Fibroblast of skin of left biceps (primary cell): Measurements from ENCODE around the gene ANKRD27.
"Not testable (repeated sequence)": the region's sequence is repeated elsewhere in the genome, so short reads cannot be mapped to it uniquely, and the experiment has no call there.

Experiments
- DNase-seq, 2 experiments: peaks; one replicate each; pipeline ENCODE4 v3.0.0-alpha.2; 2013; ENCODE audit warnings: low read depth in 2 of 2

Gene ANKRD27

GRCh38 chr19:32674931-32675719 is at the start of gene ANKRD27:
Gene ANKRD27 (minus strand): TSS chr19:32675180. CDS start chr19:32659015, 16,165 bp downstream.
- peak; percentile 92 for DNase-seq

DNA sequence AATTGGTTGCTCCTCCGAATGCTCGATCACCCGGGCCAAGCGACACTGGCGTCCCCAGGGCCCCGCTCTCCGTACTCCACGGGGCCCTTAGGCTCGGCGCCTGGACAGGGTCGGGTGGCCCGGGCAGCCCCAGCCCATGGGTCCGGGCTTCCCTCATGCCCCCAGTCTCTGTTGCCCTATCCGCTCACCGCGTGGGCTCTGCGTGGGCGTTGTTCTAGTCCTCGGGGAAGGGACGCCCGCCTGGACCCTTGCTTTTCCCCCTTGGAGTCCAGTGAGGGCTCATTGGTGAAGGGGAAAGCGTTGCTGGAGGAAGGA is 45.9 kb upstream of the ANKRD27 start:
- no peak for DNase-seq

DNA sequence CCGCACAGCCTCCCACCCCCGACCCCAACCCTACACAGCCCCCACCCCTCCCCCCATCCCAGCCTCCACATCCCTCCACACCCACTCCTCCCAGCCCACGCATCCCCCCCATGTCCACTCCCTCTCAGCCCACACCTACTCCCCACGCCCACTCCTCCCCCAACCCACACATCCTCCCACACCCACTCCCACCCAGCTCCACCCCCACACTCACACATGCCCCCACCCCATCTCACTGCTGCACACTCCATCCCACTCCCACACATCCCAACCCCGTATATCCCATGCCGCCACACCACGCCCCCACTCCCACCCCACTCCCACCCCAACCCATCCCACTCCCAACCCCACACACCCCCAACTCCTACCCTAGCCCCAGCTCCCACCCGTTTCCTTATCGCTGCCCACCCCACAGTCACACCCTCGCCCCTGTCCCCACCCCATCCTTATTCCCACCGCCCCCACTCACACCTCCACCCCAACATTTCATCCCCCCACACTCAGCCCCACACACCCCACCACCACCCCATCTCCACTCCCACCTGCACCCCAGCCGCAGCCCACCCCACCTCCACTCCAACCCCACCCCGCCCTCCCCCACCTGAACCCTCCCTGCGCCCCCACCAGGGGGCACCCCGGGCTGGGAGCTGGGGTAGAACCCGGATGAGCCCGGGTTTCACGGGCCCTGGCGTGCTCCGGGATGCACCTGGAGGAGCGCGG is 45.4 kb upstream of the ANKRD27 start:
- DNase-seq, result no peak

DNA sequence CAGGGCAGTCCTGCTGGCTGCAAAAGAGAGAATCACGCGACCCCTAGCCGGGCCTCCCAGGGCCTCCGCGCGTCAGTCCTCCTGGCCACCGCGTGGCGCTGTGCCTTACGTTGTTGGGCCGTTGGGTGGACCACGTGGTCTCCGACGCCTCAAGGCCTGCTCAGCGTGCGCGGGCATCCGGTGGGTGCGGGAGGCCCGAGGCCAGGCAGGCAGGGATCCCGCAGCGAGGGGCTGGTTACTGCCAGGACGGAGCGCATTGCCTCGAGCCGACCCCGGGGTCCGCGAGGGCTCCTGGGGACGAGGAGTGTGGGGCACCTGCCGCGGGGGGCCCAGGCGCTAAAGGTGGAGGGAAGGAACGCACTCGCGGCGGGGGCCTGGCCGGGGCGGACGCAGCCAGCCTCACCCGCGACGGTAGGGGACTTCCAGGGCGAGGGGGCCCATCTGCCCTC is 44.7 kb upstream of the ANKRD27 start, which contains the start of gene TDRD12:
TSS of gene TDRD12 (plus strand) at position 157 of the 449 bp plus-strand sequence. CDS start 306 bp downstream, outside the sequence.
- DNase-seq, result no peak

DNA sequence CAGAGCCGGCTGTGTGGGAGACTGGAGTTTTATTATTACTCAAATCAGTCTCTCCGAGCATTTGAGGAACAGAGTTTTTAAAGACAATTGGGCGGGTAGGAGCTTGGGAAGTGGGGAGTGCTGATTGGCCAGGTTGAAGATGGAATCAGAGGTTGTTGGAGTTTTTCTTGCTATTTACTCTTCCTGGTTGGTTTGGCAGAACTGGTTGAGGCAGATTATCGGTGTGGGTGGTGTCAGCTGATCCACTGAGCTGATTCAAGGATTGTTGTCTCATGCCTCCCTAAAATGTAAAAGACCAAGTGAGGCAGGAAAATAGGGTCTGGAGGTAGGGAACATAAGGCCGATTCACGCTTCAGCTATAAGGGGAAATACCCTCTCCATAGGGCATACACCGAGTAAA is 43.3 kb upstream of the ANKRD27 start:
- no peak for DNase-seq

DNA sequence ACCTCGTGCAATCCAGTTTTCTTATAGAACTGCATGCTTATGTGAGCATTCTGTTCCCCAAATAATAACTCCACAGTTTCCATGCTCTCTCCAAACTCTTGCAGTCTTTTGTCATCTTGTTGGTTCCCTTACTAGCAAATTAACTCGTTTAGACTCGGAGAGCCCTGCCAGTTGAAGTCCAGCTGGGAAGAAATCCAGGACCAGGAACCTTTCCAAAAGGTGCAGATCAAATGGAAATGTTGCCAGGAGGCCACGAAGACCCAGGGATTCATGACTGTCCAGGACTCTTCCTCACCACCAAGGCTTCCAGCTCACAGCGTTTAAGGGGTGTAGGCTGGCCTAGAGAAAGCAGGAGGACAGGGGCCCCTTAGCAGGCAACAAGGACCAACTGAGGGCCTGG is 42.5 kb upstream of the ANKRD27 start:
- no peak for DNase-seq

DNA sequence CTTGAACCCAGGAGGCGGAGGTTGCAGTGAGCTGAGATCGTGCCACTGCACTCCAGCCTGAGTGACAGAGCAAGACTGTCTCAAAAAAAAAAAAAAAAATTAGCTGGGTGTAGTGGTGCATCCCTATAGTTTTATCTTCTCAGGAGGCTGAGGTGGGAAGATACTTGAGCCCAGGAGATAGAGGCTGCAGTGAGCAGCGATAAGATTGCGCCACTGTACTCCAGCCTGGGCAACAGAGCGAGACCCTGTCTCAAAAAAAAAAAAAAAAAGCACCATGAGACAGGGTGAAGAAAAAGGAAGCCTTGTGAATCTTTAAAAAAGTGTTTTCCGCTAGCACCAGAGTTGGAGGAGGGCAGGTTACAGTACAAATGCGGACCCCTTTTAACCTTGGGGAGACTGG is 41.2 kb upstream of the ANKRD27 start:
- DNase-seq, result not testable (repeated sequence)

DNA sequence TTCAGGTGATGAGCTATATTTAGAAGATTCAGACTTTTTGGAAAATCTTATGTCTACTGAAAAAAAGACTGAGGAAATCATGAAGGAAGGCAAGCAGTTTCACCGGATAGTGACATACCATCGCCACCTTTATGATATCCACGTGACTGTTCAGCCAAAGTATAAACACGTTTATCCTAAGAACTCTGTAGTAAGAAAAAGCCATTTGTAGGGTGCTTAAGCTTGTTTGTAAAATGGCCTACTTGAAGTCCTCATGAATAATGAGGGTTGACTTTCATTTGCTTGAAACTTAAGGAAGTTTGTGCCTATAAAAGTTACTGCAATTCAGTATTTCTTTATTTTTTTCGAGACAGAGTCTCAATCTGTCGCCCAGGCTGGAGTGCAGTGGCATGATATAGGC is 36.8 kb upstream of the ANKRD27 start:
- no peak for DNase-seq

DNA sequence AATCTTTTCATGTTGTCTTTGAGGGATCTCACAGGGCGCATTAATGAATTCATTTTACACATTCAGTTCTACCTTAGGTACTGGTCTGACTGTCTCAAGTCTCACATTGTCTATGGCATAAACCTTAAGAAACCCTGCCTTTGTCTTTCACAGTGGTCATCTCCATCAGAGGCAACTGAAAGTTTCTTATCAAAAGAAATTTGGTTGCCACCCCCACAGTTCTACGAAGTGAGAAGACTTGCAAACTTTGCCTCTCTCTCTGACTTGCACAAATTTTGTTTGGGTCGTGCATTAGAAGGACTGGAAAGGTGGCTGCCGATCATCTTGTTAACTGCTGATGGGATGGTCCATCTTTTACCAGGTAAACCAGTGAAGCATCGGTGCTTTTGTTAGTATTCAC is 34.1 kb upstream of the ANKRD27 start:
- no peak for DNase-seq

DNA sequence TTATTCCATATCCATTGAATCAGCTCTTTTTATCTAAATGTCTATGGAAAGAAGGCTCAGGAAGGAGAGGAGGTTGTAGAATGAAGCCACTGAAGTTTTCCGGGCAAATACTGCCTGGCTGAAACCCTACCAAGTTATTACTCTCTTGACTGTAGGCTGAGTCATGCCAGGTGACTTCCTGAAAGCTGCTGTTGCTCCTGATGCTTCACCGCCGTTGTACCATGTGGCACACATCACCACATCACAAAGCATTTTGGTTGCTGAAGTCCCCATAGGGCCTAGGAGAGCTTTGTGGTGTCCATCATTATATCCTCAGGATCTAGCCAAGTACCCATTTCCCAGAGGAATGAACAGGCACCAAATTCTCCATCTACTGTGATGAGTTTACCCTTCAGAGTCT is 33.5 kb upstream of the ANKRD27 start:
- DNase-seq, result no peak

DNA sequence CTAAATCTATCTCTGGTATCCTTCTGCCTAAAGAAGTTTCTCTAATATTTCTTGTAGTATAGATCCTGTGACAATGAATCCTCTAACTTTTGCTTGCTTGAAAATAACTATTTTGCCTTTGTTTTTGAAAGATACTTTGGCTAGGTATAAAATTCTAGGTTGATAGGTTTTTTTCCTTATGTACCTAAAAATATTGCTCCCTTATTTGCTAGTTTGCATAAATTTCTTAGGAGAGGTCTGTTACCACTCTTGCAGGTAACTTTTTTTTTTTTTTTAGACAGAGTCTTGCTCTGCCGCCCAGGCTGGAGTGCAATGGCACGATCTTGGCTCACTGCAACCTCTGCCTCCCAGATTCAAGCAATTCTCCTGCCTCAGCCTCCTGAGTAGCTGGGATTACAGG is 29.0 kb upstream of the ANKRD27 start:
- DNase-seq, result not testable (repeated sequence)

DNA sequence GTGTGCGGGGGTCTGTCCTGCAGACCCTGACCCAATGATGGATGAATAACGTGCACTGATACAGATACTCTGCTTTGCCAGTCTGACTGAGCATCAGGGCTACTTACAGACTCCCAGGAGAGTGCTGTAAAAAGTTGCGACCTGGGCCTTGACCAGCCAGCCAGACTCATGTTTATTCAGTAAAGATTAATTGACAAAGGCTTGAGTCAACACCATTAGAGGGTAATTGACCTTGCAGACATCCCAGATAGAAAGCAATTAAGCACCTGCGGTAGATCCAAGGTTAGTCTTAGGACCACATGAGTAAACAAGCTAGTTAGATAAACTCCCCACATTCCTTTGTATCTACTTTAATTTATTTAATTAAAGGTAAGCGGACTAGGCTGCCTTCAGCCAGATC is 27.0 kb upstream of the ANKRD27 start:
- no peak for DNase-seq

DNA sequence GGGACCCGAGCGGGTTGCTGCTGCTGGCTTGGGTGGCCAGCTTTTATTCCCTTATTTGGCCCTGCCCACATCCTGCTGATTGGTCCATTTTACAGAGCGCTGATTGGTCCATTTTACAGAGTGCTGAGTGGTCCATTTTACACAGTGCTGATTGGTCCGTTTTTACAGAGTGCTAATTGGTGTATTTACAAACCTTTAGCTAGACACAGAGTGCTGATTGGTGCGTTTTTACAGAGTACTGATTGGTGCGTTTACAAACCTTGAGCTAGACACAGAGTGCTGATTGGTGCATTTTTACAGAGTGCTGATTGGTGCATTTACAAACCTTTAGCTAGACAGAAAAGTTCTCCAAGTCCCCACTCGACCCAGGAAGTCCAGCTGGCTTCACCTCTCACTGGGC is 25.1 kb upstream of the ANKRD27 start:
- DNase-seq, result not testable (repeated sequence)

- not testable (repeated sequence) for DNase-seq
Measured at GRCh38 chr19:32696771-32697170, 21.8 kb upstream of the ANKRD27 start.

- DNase-seq, result not testable (repeated sequence)
Measured at GRCh38 chr19:32695506-32695905, 20.5 kb upstream of the ANKRD27 start.

- DNase-seq, result not testable (repeated sequence)
Measured at GRCh38 chr19:32694851-32695250, 19.9 kb upstream of the ANKRD27 start.

- DNase-seq, result not testable (repeated sequence)
Measured at GRCh38 chr19:32694316-32694715, 19.3 kb upstream of the ANKRD27 start.

DNA sequence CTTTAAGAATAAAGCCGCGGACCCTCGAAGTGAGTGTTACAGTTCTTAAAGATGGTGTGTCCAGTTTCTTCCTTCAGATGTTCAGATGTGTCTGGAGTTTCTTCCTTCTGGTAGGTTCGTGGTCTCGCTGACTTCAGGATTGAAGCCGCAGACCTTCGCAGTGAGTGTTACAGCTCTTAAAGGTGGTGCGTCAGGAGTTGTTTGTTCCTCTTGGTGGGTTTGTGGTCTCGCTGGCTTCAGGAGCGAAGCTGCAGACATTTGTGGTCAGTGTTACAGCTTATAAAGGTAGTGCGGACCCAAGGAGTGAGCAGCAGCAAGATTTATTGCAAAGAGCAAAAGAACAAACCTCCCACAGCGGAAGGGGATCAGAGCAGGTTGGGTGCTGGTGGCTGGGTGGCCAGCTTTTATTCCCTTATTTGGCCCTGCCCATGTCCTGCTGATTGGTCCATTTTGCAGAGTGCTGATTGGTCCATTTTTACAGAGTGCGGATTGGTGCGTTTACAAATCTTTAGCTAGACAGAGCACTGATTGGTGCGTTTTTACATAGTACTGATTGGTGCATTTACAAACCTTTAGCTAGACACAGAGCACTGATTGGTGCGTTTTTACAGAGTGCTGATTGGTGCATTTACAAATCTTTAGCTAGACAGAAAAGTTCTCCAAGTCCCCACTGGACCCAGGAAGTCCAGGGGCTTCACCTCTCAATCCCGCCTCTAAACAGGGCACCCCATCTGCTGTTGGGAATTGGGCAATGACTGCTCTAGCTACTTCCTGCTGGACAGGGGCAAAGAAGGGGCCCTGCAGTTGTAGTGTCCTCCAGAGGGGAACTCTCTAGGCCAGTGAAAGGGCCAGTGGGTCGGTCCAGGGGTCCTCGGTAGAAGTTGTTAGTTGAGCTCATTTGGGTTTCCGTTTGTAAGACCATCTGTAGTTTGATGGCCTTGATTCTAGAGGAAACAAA is 18.4 kb upstream of the ANKRD27 start:
- not testable (repeated sequence) for DNase-seq

GRCh38 chr19:32692727-32693061 is 17.7 kb upstream of the ANKRD27 start:
- no peak for DNase-seq

DNA sequence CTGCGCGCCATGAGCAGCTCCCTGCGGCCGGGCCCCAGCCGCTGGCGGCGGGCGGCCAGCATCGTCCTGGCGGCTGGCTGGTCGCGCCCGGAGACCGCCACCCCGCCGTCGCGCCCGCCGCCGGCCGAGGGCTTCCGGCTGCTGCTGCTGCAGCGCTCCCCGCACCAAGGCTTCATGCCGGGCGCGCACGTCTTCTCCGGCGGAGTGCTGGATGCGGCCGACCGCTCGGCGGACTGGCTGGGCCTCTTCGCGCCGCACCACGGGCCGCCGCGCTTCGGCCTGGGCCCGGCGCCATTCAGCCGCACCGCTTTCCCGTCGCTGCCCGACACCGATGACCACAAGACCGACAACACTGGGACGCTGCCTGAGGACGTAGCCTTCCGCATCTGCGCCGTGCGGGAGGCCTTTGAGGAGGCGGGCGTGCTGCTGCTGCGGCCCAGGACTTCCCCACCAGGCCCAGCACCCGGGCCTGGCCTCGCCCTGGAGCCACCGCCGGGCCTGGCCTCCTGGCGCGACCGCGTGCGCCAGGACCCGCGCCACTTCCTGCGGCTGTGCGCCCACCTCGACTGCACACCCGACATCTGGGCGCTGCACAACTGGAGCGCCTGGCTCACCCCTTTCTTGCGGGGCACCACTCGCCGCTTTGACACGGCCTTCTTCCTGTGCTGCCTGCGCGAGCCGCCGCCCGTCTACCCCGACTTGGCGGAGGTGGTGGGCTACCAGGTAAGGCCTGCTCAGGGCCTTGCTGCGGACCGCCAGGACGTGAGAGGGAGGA is 17.2 kb upstream of the ANKRD27 start:
- peak in 1 of 2 experiments; percentile 25 for DNase-seq

DNA sequence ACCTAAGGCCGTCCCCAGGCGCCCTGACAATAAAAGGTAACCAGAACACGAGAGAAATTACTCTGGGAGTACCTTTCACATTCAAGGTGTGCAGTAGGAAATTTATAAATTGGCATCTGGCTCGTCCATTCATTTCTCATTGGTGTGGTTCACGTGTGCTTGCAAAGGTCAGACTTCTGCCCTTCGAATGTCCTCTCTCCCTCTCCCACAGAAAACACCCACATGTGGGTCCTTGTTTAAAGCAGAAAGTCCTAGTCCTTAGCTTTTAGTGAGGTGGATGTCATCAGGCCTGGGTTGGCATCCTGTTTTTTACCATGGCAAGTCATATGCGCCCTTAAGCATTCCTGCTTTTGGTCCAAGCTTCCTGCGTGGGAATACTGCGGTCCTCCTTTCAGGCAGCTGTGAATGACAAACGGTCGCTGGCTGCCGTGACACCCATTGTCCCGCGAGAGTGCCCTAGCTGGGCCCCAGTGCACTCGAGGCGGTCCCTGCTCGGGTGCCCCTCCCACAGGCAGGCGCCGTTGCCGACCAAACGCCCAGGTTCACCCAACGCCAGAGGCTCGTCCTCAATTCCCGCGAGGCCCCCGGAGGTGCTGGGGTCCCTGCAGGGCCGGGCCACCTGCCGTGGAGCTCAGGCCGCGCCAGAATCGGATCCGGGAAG is 16.4 kb upstream of the ANKRD27 start, which contains the start of gene NUDT19:
TSS of gene NUDT19 (plus strand) at position 531 of the 661 bp plus-strand sequence. CDS start 140 bp downstream, outside the sequence.
- peak in 1 of 2 experiments; percentile 37 for DNase-seq
